Astrocyte of the hippocampus (primary cell): ENCODE measurements around the gene METTL26.
A peak's percentile ranks its signal among the peaks of the same experiment; 100 is the strongest.

Experiments
- DNase-seq: peaks from one replicate; pipeline ENCODE4 v3.0.0; 2011; ENCODE audit warnings: low read depth, low spot score

METTL26 gene

GRCh38 chr16:638034-638543 is 2.0 kb upstream of the METTL26 start:
- no peak for DNase-seq

GRCh38 chr16:637081-638018 is 1.2 kb upstream of the METTL26 start:
- DNase-seq = peak; percentile 37

GRCh38 chr16:635573-636205 is 416 bp downstream of the METTL26 start:
- no peak for DNase-seq

GRCh38 chr16:634996-635395 is 1.1 kb downstream of the METTL26 start:
- DNase-seq = no peak

- no peak for DNase-seq
These were observed 1.9 kb downstream of the METTL26 start for GRCh38 chr16:634051-634670.

GRCh38 chr16:633336-634050 is 2.6 kb downstream of the METTL26 start:
- no peak for DNase-seq

- DNase-seq = no peak
These were observed 3.4 kb downstream of the METTL26 start for GRCh38 chr16:632486-633335.

- no peak for DNase-seq
These were observed 4.2 kb downstream of the METTL26 start for GRCh38 chr16:631808-632358.

- peak; percentile 45 for DNase-seq
These were observed 5.2 kb downstream of the METTL26 start, which contains the start of gene WFIKKN1 for GRCh38 chr16:630815-631405. WFIKKN1 (plus strand) TSS chr16:630985; CDS start chr16:631254, 269 bp downstream.

GRCh38 chr16:630249-630814 is 5.8 kb downstream of the METTL26 start:
- no peak for DNase-seq

GRCh38 chr16:629833-630248 is 6.3 kb downstream of the METTL26 start:
- no peak for DNase-seq

- no peak for DNase-seq
These were observed 6.8 kb downstream of the METTL26 start for GRCh38 chr16:629185-629832.

GRCh38 chr16:628321-629061 is 7.6 kb downstream of the METTL26 start:
- DNase-seq = no peak

- no peak for DNase-seq
These were observed 8.5 kb downstream of the METTL26 start for GRCh38 chr16:627454-628239.

- peak; percentile 97 for DNase-seq
These were observed 9.2 kb downstream of the METTL26 start for GRCh38 chr16:626787-627453.

- DNase-seq = no peak
These were observed 9.9 kb downstream of the METTL26 start for GRCh38 chr16:625977-626765.
